ENCODE measurements around the gene CLEC2L.

Gene CLEC2L

DNA sequence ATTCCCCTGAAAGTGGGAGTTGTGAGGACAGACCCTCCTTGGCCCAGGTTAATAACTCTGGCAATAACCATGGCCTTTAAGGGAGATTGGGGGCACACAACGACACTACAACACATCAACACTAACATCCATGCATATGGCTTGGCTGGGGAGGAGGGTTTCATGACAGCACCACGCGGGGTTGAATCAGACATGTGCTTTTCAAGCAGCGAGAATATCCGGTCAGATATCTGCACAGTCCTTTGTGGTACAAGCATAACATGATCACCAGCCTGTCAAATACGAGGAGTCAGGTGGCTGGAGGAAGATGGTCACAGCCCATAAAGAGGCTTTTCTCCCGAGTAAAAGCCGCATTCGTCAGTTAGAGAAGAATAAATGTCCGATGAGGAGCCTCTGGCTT lies 27.0 kb upstream of the CLEC2L start:
- H3K9ac ChIP-seq (ENCODE audit: low read depth, low read length), result no peak overlapping the region
- H3K9me3 ChIP-seq (ENCODE audit: control insufficient read depth, insufficient read depth, low read length), result peaks cover 2% of the 10 kb centered on the region; the same call in 1 of the 2 replicates
- no peaks in the 10 kb centered on the region for H3K36me3 ChIP-seq (ENCODE audit: insufficient read depth, low read length)
- peaks cover 12% of the 10 kb centered on the region; the same call in 1 of the 2 replicates for H3K4me1 ChIP-seq (ENCODE audit: insufficient read depth, low read length)

- H3K36me3 ChIP-seq (ENCODE audit: insufficient read depth, low read length), result no peaks in the 10 kb centered on the region
- H3K9me3 ChIP-seq (ENCODE audit: control insufficient read depth, insufficient read depth, low read length), result no peaks in the 10 kb centered on the region
- H3K9ac ChIP-seq (ENCODE audit: low read depth, low read length), result no peak overlapping the region
- 0 out of 2 replicates have a peak, but pooled peaks cover under 1% of the 10 kb centered on the region for H3K4me1 ChIP-seq (ENCODE audit: insufficient read depth, low read length)
Measured at GRCh38 chr7:139500770-139501138, 22.7 kb upstream of the CLEC2L start.

GRCh38 chr7:139502226-139502625 lies 21.3 kb upstream of the CLEC2L start:
- H3K4me1 ChIP-seq (ENCODE audit: insufficient read depth, low read length), result no peaks in the 10 kb centered on the region
- no peaks in the 10 kb centered on the region for H3K9me3 ChIP-seq (ENCODE audit: control insufficient read depth, insufficient read depth, low read length)
- H3K36me3 ChIP-seq (ENCODE audit: insufficient read depth, low read length), result no peaks in the 10 kb centered on the region
- H3K9ac ChIP-seq (ENCODE audit: low read depth, low read length), result no peak overlapping the region

DNA sequence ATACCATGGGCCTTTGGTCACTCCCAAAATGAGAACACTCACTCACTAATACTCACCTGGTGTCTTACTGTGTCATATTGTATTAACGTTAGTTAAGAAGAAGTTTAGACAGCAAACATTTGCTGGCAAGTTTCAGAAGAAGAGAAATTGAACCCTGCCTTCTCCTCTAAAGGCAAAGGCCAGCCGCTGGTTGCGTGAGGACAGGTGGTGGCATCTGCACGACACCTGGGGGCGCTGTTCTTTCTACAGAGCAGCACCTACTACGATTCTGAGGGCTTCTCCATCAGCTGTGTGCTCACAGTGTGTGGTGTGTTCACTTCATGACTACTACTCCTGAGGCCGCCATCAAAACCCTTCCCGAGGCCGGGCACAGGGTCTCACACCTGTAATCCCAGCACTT lies 17.9 kb upstream of the CLEC2L start:
- Histone ChIP-seq H3K36me3 (ENCODE audit: insufficient read depth, low read length) (no peaks in the 10 kb centered on the region), H3K9ac (ENCODE audit: low read depth, low read length) (no peak overlapping the region), H3K4me1 (ENCODE audit: insufficient read depth, low read length) (peaks cover 7% of the 10 kb centered on the region; the same call in 1 of the 2 replicates), H3K9me3 (ENCODE audit: control insufficient read depth, insufficient read depth, low read length) (no peaks in the 10 kb centered on the region)

- peaks cover 7% of the 10 kb centered on the region; the same call in 1 of the 2 replicates for H3K4me1 ChIP-seq (ENCODE audit: insufficient read depth, low read length)
- H3K36me3 ChIP-seq (ENCODE audit: insufficient read depth, low read length), result no peaks in the 10 kb centered on the region
- H3K9ac ChIP-seq (ENCODE audit: low read depth, low read length), result no peak overlapping the region
- H3K9me3 ChIP-seq (ENCODE audit: control insufficient read depth, insufficient read depth, low read length), result no peaks in the 10 kb centered on the region
Measured at GRCh38 chr7:139509535-139509934, 13.9 kb upstream of the CLEC2L start.

GRCh38 chr7:139511315-139511714 lies 12.2 kb upstream of the CLEC2L start:
- Histone ChIP-seq H3K36me3 (ENCODE audit: insufficient read depth, low read length) (no peaks in the 10 kb centered on the region), H3K9ac (ENCODE audit: low read depth, low read length) (no peak overlapping the region)

GRCh38 chr7:139515266-139515665 lies 8.2 kb upstream of the CLEC2L start:
- Histone ChIP-seq H3K9ac (ENCODE audit: low read depth, low read length) (no peak overlapping the region), H3K4me1 (ENCODE audit: insufficient read depth, low read length) (no peaks in the 10 kb centered on the region), H3K36me3 (ENCODE audit: insufficient read depth, low read length) (no peaks in the 10 kb centered on the region), H3K9me3 (ENCODE audit: control insufficient read depth, insufficient read depth, low read length) (no peaks in the 10 kb centered on the region)

More at GRCh38 chr7:139511315-139511714, 12.2 kb upstream of the CLEC2L start:
- Histone ChIP-seq H3K4me1 (ENCODE audit: insufficient read depth, low read length) (peaks cover 7% of the 10 kb centered on the region; the same call in 1 of the 2 replicates), H3K9me3 (ENCODE audit: control insufficient read depth, insufficient read depth, low read length) (no peaks in the 10 kb centered on the region)

DNA sequence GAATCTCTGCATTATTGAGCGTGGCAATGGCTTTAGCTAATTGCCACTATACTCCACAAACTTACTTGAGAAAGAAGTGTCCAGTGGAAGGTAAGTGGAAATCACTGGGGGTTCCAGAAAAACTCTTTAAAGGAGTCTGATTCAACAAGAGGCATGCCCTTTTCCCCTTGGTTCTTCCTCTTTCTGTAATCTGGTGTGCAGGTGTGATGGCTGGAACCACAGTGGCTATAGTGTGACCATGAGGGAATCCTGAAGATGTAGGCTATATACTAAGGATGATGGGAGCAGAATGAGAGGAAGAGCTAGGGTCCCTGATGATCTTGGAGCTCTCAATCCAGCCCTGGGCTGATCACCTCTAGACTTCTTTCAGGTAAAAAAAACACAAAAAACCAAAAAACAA lies 2.0 kb upstream of the CLEC2L start:
- no peaks in the 10 kb centered on the region for H3K9me3 ChIP-seq (ENCODE audit: control insufficient read depth, insufficient read depth, low read length)
- H3K9ac ChIP-seq (ENCODE audit: low read depth, low read length), result no peak overlapping the region
- H3K36me3 ChIP-seq (ENCODE audit: insufficient read depth, low read length), result no peaks in the 10 kb centered on the region
- H3K4me1 ChIP-seq (ENCODE audit: insufficient read depth, low read length), result no peaks in the 10 kb centered on the region

GRCh38 chr7:139522830-139523198 lies 671 bp upstream of the CLEC2L start:
- peak overlapping the region; percentile 73; the same call in 1 of the 2 replicates for H3K9ac ChIP-seq (ENCODE audit: low read depth, low read length)
- H3K4me1 ChIP-seq (ENCODE audit: insufficient read depth, low read length), result no peaks in the 10 kb centered on the region
- H3K36me3 ChIP-seq (ENCODE audit: insufficient read depth, low read length), result no peaks in the 10 kb centered on the region
- no peaks in the 10 kb centered on the region for H3K9me3 ChIP-seq (ENCODE audit: control insufficient read depth, insufficient read depth, low read length)

DNA sequence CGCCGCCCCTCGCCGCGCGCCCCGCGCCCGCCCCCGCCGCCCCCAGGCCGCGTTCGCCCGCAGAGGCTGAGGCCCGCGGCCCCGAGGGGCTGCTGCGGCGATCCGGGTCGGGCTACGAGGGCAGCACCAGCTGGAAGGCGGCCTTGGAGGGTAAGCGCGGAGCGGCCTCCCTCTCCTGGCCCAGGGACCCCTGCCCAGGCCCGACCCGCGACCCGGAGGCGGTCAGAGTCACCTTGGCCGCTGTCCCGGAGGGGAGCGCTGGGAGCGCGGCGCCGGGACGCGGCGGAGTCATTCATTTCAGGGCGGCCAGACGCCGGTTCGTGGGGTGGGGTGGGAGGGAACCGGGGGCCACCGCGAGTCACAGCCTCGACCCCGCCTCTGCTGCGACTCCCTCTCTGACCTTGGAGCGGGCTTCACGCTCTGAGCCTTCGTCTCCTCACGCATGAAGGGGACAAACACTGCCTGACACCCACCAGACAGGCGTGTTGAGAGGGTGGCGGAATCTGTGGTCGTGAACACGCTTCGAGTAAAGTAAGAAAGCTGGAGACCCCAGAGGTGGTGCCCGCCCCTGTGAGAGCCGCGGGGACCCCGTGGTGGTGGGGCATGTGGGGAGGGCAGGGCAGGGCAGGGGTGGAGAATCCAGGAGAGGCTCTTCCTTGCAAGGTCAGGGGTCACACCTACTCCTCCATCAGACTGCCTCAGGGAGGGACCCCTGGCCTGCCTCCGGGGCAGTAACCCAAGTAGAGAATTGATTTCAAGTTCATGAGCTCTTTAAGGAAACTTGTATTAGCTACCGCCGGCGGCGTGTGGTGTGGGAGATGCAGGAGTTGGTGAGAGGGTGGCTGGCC lies 707 bp downstream of the CLEC2L start:
- Histone ChIP-seq H3K9ac (ENCODE audit: low read depth, low read length) (no peak overlapping the region; the same call in 1 of the 2 replicates), H3K4me1 (ENCODE audit: insufficient read depth, low read length) (no peaks in the 10 kb centered on the region), H3K36me3 (ENCODE audit: insufficient read depth, low read length) (no peaks in the 10 kb centered on the region)

GRCh38 chr7:139525239-139525638 lies 1.8 kb downstream of the CLEC2L start:
- H3K9me3 ChIP-seq (ENCODE audit: control insufficient read depth, insufficient read depth, low read length), result no peaks in the 10 kb centered on the region
- no peak overlapping the region for H3K9ac ChIP-seq (ENCODE audit: low read depth, low read length)
- H3K4me1 ChIP-seq (ENCODE audit: insufficient read depth, low read length), result no peaks in the 10 kb centered on the region
- H3K36me3 ChIP-seq (ENCODE audit: insufficient read depth, low read length), result no peaks in the 10 kb centered on the region

More for the DNA sequence above, 707 bp downstream of the CLEC2L start:
- no peaks in the 10 kb centered on the region for H3K9me3 ChIP-seq (ENCODE audit: control insufficient read depth, insufficient read depth, low read length)

DNA sequence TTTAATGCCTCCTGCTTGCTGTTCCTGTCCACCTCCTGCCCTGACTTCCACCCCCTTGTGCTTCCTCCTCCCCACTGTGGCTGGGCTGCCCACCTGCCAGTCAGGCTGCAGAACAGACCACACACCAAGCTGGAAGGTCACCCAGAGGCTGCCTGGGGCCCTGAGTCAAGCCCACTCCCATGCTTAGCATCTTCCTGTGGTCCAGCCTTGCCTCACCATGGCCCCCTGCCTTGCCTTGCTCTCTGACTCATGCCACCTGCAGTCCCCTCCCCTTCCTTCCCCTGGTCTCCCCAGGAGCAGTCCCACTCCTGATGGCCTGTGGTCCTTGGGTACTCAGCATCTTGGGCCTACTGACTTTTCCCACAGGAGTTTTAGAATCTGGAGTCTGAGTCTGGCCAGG lies 2.3 kb downstream of the CLEC2L start:
- Histone ChIP-seq H3K36me3 (ENCODE audit: insufficient read depth, low read length) (no peaks in the 10 kb centered on the region), H3K4me1 (ENCODE audit: insufficient read depth, low read length) (no peaks in the 10 kb centered on the region)

DNA sequence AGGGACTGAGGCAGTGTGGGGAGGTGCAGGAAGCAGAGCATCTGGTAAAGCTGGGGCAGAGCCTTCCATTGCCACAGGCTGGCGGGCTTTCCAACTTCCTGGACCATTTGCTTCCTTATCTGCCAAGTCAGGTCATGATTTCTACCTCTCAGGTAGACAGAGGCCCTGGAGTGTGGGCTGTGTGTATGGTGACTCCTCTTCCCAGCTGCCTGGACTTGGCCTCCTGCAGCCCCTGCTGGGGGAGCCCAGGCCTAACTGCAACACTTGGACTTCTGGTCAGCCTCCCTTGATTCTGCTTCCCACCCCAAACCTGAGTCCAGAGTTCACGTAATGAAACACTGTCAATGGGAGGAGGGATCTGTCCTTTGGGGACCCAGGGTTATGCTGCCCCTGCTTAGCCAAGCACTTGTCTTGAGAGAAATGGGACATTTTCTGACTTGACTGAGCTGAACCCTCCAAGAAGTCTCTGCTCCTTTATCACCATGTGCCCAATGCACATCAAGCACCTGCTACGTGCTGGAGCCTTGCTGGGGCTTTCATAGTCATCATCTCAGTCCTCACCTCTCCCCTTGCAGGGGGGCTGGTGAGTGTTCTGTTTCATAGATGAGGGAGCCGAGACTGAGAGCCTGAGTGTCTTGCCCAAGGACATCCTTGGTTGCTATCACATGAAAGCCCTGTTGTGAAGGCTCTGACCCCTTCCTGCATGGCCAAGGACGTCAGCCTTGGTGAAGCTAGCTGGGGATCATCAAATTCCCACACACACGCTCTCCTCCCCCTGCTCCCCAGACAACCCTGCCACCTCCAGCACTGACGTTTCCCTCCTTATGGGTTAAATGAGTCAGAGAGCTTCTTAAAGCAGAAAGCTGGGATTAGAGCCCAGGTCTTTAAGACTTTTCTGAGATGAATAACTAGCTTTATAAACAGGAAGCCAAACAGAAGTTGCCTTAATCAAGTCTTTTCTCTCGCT lies 3.4 kb downstream of the CLEC2L start:
- Histone ChIP-seq H3K4me1 (ENCODE audit: insufficient read depth, low read length) (no peaks in the 10 kb centered on the region), H3K9ac (ENCODE audit: low read depth, low read length) (no peak overlapping the region), H3K9me3 (ENCODE audit: control insufficient read depth, insufficient read depth, low read length) (no peaks in the 10 kb centered on the region), H3K36me3 (ENCODE audit: insufficient read depth, low read length) (no peaks in the 10 kb centered on the region)

More for the DNA sequence above, 2.3 kb downstream of the CLEC2L start:
- H3K9me3 ChIP-seq (ENCODE audit: control insufficient read depth, insufficient read depth, low read length), result no peaks in the 10 kb centered on the region
- no peak overlapping the region for H3K9ac ChIP-seq (ENCODE audit: low read depth, low read length)

DNA sequence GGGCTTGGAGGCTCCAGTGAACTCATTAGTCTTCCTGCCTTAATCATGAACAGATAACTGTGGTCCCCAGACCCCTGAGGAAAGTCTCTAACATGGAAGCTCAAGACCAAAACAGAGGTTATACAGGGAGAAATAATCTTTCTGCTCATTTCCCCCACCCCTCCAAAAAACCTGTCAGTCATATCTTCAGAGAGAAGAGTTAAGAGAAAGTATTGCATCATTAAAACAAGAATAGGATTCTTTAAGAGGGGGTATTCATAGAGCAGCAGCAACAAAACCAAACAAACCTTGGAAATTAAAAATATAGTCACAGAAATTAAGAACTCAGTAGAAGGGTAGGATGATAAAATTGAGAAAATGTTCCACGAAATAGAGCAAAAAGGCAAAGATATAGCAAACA lies 7.6 kb downstream of the CLEC2L start:
- Histone ChIP-seq H3K36me3 (ENCODE audit: insufficient read depth, low read length) (no peaks in the 10 kb centered on the region), H3K4me1 (ENCODE audit: insufficient read depth, low read length) (no peaks in the 10 kb centered on the region), H3K9me3 (ENCODE audit: control insufficient read depth, insufficient read depth, low read length) (no peaks in the 10 kb centered on the region), H3K9ac (ENCODE audit: low read depth, low read length) (no peak overlapping the region)

All from ES-I3 (cell line).